Frontal cortex (tissue), 4 donors: ENCODE measurements around the gene TFAP2C. TPM values are rescaled to one million over a fixed set of nuclear protein-coding genes. Genes with fewer than 3 reads are reported as not detected.

Experiments used
- DNase-seq, 2 donors: peaks; one replicate each; pipeline ENCODE4 v3.0.0; 2012; ENCODE audit warnings: low spot score in 2 of 2
- FAIRE-seq: peaks from 2 replicates; lab custom pipeline; 2012; peaks lifted over from hg19 to GRCh38; lab: Jason Lieb, UNC
- total RNA-seq: library from RNA; depleted of rRNA; stranded (reverse); fragments of >200 nt; gene quantifications from one replicate; pipeline ENCODE4 v1.2.3, GENCODE V29; 2014
- donor health status: control.
- donor health status: control.
- donor health status: control.

Gene TFAP2C
- total RNA-seq: 2.4 TPM

GRCh38 chr20:56628873-56629463 is at the start of gene TFAP2C:
TSS of gene TFAP2C (plus strand) at chr20:56629306. CDS start at chr20:56629545, 239 bp downstream.
- FAIRE-seq: no peak

GRCh38 chr20:56580226-56580625 is 48.9 kb upstream of the TFAP2C start:
- FAIRE-seq (no peak), DNase-seq (no peak)

More at GRCh38 chr20:56628873-56629463, at the start of gene TFAP2C:
- peak; percentile 74 for DNase-seq

- no peak for DNase-seq
- no peak for FAIRE-seq
Observed at GRCh38 chr20:56581701-56582100, 47.4 kb upstream of the TFAP2C start.

GRCh38 chr20:56582542-56582941 is 46.6 kb upstream of the TFAP2C start:
- FAIRE-seq (no peak), DNase-seq (no peak)

GRCh38 chr20:56584916-56585315 is 44.2 kb upstream of the TFAP2C start:
- FAIRE-seq (no peak), DNase-seq (no peak)

- FAIRE-seq: no peak
- no peak for DNase-seq
Observed at GRCh38 chr20:56587307-56588041, 41.6 kb upstream of the TFAP2C start.

GRCh38 chr20:56588996-56589395 is 40.1 kb upstream of the TFAP2C start:
- DNase-seq (no peak), FAIRE-seq (no peak)

- FAIRE-seq: no peak
- DNase-seq: no peak
Observed at GRCh38 chr20:56589633-56590032, 39.5 kb upstream of the TFAP2C start.

- FAIRE-seq: no peak
- DNase-seq: no peak
Observed at GRCh38 chr20:56590888-56591287, 38.2 kb upstream of the TFAP2C start.

GRCh38 chr20:56592211-56592610 is 36.9 kb upstream of the TFAP2C start:
- FAIRE-seq (no peak), DNase-seq (no peak)

GRCh38 chr20:56592817-56593216 is 36.3 kb upstream of the TFAP2C start:
- FAIRE-seq: no peak

GRCh38 chr20:56595746-56596475 is 33.2 kb upstream of the TFAP2C start:
- FAIRE-seq (no peak), DNase-seq (no peak)

More at GRCh38 chr20:56592817-56593216, 36.3 kb upstream of the TFAP2C start:
- no peak for DNase-seq

GRCh38 chr20:56601166-56601565 is 27.9 kb upstream of the TFAP2C start:
- no peak for FAIRE-seq
- DNase-seq: no peak

GRCh38 chr20:56604673-56605072 is 24.4 kb upstream of the TFAP2C start:
- DNase-seq (no peak), FAIRE-seq (no peak)

- FAIRE-seq: no peak
- no peak for DNase-seq
Observed at GRCh38 chr20:56605261-56605996, 23.7 kb upstream of the TFAP2C start.

- FAIRE-seq (no peak), DNase-seq (no peak)
Observed at GRCh38 chr20:56606174-56606945, 22.7 kb upstream of the TFAP2C start.

GRCh38 chr20:56607061-56607704 is 21.9 kb upstream of the TFAP2C start:
- DNase-seq (no peak), FAIRE-seq (no peak)

- DNase-seq (no peak), FAIRE-seq (no peak)
Observed at GRCh38 chr20:56608376-56608775, 20.7 kb upstream of the TFAP2C start.

- FAIRE-seq (no peak), DNase-seq (no peak)
Observed at GRCh38 chr20:56609321-56609720, 19.8 kb upstream of the TFAP2C start.
